A549 (cell line): Measurements from ENCODE around the gene STAT4. TPM values are rescaled to one million over a fixed set of nuclear protein-coding genes. Genes with fewer than 3 reads are reported as not detected.

Experiments
- ATAC-seq, 2 experiments: fragments of 200-7000 bp in 1 of 2; fragments of >200 bp in 1 of 2; cut with Nextera tagmentation in 1 of 2; cut with Tn5 transposase in 1 of 2; 3 replicates each; pipeline versions ENCODE4 v1.8.0 to v1.9.1; 2018 to 2020; ENCODE audit warnings: mild to moderate bottlenecking in 1 of 2, moderate library complexity in 1 of 2
- CTCF ChIA-PET: fragments of 300-600 bp; sonication (Branson Sonifier 250); formaldehyde crosslinking; extraction: SDS; loops from one replicate; lab custom pipeline; 2021; ENCODE audit warnings: antibody characterized with exemption, inconsistent platforms; lab: Yijun Ruan, JAX
- POLR2A ChIA-PET: fragments of 350-600 bp; formaldehyde crosslinking; extraction: SDS; loops from one replicate; lab custom pipeline; 2021; ENCODE audit warnings: antibody characterized with exemption, inconsistent platforms; lab: Yijun Ruan, JAX
- DNase-seq, 2 experiments: peaks; one replicate each; pipeline versions ENCODE4 v3.0.0 to v3.0.0-alpha.2; 2011 to 2016; ENCODE audit warnings: low read depth in 1 of 2, low spot score in 1 of 2
- FAIRE-seq: peaks from 2 replicates; lab custom pipeline; 2011; peaks lifted over from hg19 to GRCh38; lab: Jason Lieb, UNC
- H3K27ac ChIP-seq, 2 experiments: fragments of >200 bp; sonication (Bioruptor Twin); formaldehyde crosslinking; 3 replicates each; pipeline ENCODE4 v1.5.1; 2016 to 2017
- H3K4me1 ChIP-seq: fragments of >200 bp; sonication (Bioruptor Twin); formaldehyde crosslinking; 3 replicates; pipeline ENCODE4 v1.6.1; 2016
- H3K4me2 ChIP-seq: fragments of >200 bp; sonication (Bioruptor Twin); formaldehyde crosslinking; 3 replicates; pipeline ENCODE4 v1.6.1; 2016
- H3K4me3 ChIP-seq: fragments of >200 bp; sonication (Bioruptor Twin); formaldehyde crosslinking; 3 replicates; pipeline ENCODE4 v1.5.1; 2016
- H3K9me3 ChIP-seq: fragments of >200 bp; sonication (Bioruptor Twin); formaldehyde crosslinking; 3 replicates; pipeline ENCODE4 v1.6.1; 2016
- ATOH8 ChIP-seq: fragments of 250-450 bp; sonication (Bioruptor Pico); IDR thresholded peaks from 2 replicates; pipeline ENCODE4 v1.5.0; 2020; ENCODE audit warnings: low read depth, mild to moderate bottlenecking, moderate library complexity
- BCL3 ChIP-seq: fragments of >200 bp; sonication (Bioruptor Twin); formaldehyde crosslinking; IDR thresholded peaks from 3 replicates; pipeline ENCODE4 v1.6.1; 2016
- CBX8 ChIP-seq: fragments of 200-600 bp; sonication (generic); IDR thresholded peaks from 2 replicates; pipeline ENCODE4 v1.6.1; 2016
- CHD2 ChIP-seq: fragments of 150-350 bp; IDR thresholded peaks from 2 replicates; pipeline ENCODE4 v1.6.1; 2014; ENCODE audit warnings: low read length; ENCODE audit not compliant: partially characterized antibody
- CHD4 ChIP-seq: fragments of 200-600 bp; sonication (generic); IDR thresholded peaks from 2 replicates; pipeline ENCODE4 v1.6.1; 2016; ENCODE audit warnings: antibody characterized with exemption, mild to moderate bottlenecking, borderline replicate concordance
- EP300 ChIP-seq, 2 experiments: fragments of >200 bp; sonication (Bioruptor Twin); formaldehyde crosslinking; IDR thresholded peaks; 2 replicates in 1 of 2; 3 replicates in 1 of 2; pipeline ENCODE4 v1.6.1; 2016 to 2017
- ESRRA ChIP-seq: fragments of 150-350 bp; IDR thresholded peaks from 2 replicates; pipeline ENCODE4 v1.6.1; 2014; ENCODE audit warnings: mild to moderate bottlenecking, low read length, borderline replicate concordance
- FOSB ChIP-seq: fragments of 250-450 bp; sonication (Bioruptor Pico); IDR thresholded peaks from 2 replicates; pipeline ENCODE4 v1.5.0; 2020; ENCODE audit warnings: mild to moderate bottlenecking, moderate library complexity
- FOSL2 ChIP-seq, 2 experiments: fragments of 450-650 bp in 1 of 2; fragments of >200 bp in 1 of 2; sonication (Bioruptor Twin) in 1 of 2; formaldehyde crosslinking; IDR thresholded peaks; 2 replicates each; pipeline versions ENCODE4 v1.5.0 to v1.6.1; 2016 to 2020; ENCODE audit warnings: mild to moderate bottlenecking in 1 of 2, moderate library complexity in 1 of 2
- GATA3 ChIP-seq: IDR thresholded peaks from 2 replicates; pipeline ENCODE4 v1.6.1; 2012; ENCODE audit warnings: borderline replicate concordance
- HDAC2 ChIP-seq: fragments of 200-600 bp; sonication (generic); IDR thresholded peaks from 2 replicates; pipeline ENCODE4 v1.6.1; 2016
- HMGXB4 ChIP-seq: fragments of 250-450 bp; sonication (Bioruptor Pico); IDR thresholded peaks from 2 replicates; pipeline ENCODE4 v1.5.0; 2021; ENCODE audit warnings: mild to moderate bottlenecking, moderate library complexity, borderline replicate concordance
- HOXA7 ChIP-seq: fragments of 250-450 bp; sonication (Bioruptor Pico); IDR thresholded peaks from 2 replicates; pipeline ENCODE4 v1.5.0; 2020; ENCODE audit warnings: mild to moderate bottlenecking, moderate library complexity
- HOXB13 ChIP-seq: fragments of 250-450 bp; sonication (Bioruptor Pico); IDR thresholded peaks from 2 replicates; pipeline ENCODE4 v1.5.0; 2020; ENCODE audit warnings: low read depth, mild to moderate bottlenecking, moderate library complexity
- JUN ChIP-seq, 2 experiments: fragments of >200 bp; sonication (Bioruptor Twin); formaldehyde crosslinking; IDR thresholded peaks; 2 replicates in 1 of 2; 3 replicates in 1 of 2; pipeline ENCODE4 v1.6.1; 2016 to 2017
- KDM5A ChIP-seq: fragments of 200-600 bp; sonication (generic); IDR thresholded peaks from 2 replicates; pipeline ENCODE4 v1.6.1; 2016; ENCODE audit warnings: antibody characterized with exemption, mild to moderate bottlenecking
- MYC ChIP-seq: IDR thresholded peaks from 2 replicates; pipeline ENCODE4 v1.6.1; 2012; ENCODE audit warnings: mild to moderate bottlenecking, inconsistent platforms, low read length, improper control_type of control experiment, borderline replicate concordance
- NFE2L2 ChIP-seq: fragments of 150-350 bp; conservative IDR thresholded peaks from 2 replicates; pipeline ENCODE4 v1.6.1; 2014; ENCODE audit warnings: low read length
- NPAS2 ChIP-seq: fragments of 250-450 bp; sonication (Bioruptor Pico); IDR thresholded peaks from 2 replicates; pipeline ENCODE4 v1.8.0; 2022; ENCODE audit warnings: mild to moderate bottlenecking, moderate library complexity, borderline replicate concordance
- NR3C1 ChIP-seq: fragments of >200 bp; sonication (Bioruptor Twin); formaldehyde crosslinking; IDR thresholded peaks from 3 replicates; pipeline ENCODE4 v1.6.1; 2017
- POLR2AphosphoS2 ChIP-seq: conservative IDR thresholded peaks from 2 replicates; pipeline ENCODE4 v1.6.1; 2012; ENCODE audit warnings: low read length, improper control_type of control experiment, inconsistent platforms
- RCOR1 ChIP-seq: fragments of 150-350 bp; IDR thresholded peaks from 2 replicates; pipeline ENCODE4 v1.6.1; 2014; ENCODE audit warnings: antibody characterized with exemption, low read length, low read depth
- SMC3 ChIP-seq: fragments of >200 bp; sonication (Bioruptor Twin); formaldehyde crosslinking; IDR thresholded peaks from 3 replicates; pipeline ENCODE4 v1.6.1; 2018; ENCODE audit warnings: inconsistent platforms
- SREBF2 ChIP-seq: fragments of 450-650 bp; IDR thresholded peaks from 2 replicates; pipeline ENCODE4 v1.6.1; 2014; ENCODE audit warnings: mild to moderate bottlenecking, moderate library complexity
- TP53 ChIP-seq: fragments of 250-450 bp; sonication (Bioruptor Pico); IDR thresholded peaks from 2 replicates; pipeline ENCODE4 v1.5.0; 2021; ENCODE audit warnings: mild to moderate bottlenecking, moderate library complexity
- ZC3H11A ChIP-seq: fragments of 450-650 bp; IDR thresholded peaks from 2 replicates; pipeline ENCODE4 v1.6.1; 2014; ENCODE audit warnings: antibody characterized with exemption, mild to moderate bottlenecking
- ZNF302 ChIP-seq: fragments of 250-450 bp; sonication (Bioruptor Pico); IDR thresholded peaks from 2 replicates; pipeline ENCODE4 v1.9.0; 2021; ENCODE audit warnings: inconsistent platforms, mild to moderate bottlenecking, moderate library complexity
- WGBS: methylation state at CpG from one replicate; pipeline ENCODE4 v1.1.6; 2017; ENCODE audit errors: missing lambda C conversion rate; 5-methylcytosine and 5-hydroxymethylcytosine counted together
- polyA plus RNA-seq, 4 experiments: library from polyadenylated mRNA; depleted of rRNA in 3 of 4; stranded (reverse); fragments of >200 nt; fragmentation: RNase III in 1 of 4; extraction: RNeasy Plus Mini Kit Qiagen cat#74134 plus additional on column Dnase treatment in 1 of 4; gene quantifications; 2 replicates in 3 of 4; 3 replicates in 1 of 4; pipeline ENCODE4 v1.2.3, GENCODE V29; 2011 to 2017
- TF ChIP-seq, protein P1 (sequence below): IDR thresholded peaks from 2 replicates; pipeline ENCODE4 v1.6.1; 2012; ENCODE audit warnings: low read depth, borderline replicate concordance
- TF ChIP-seq, protein P2 (sequence below): IDR thresholded peaks from 2 replicates; pipeline ENCODE4 v1.6.1; 2012
- TF ChIP-seq, protein P3 (sequence below): fragments of >200 bp; sonication (Bioruptor Twin); formaldehyde crosslinking; IDR thresholded peaks from 3 replicates; pipeline ENCODE4 v1.5.1; 2016
- TF ChIP-seq, protein P4 (sequence below): IDR thresholded peaks from 2 replicates; pipeline ENCODE4 v1.6.1; 2012
- TF ChIP-seq, protein P5 (sequence below): fragments of 450-650 bp; IDR thresholded peaks from 2 replicates; pipeline ENCODE4 v1.6.1; 2014; ENCODE audit warnings: antibody characterized with exemption

Gene STAT4
- polyA plus RNA-seq, 2 of the 4 experiments (the other 2 are of a cell fraction), result 11.6 to 34.4 TPM

- ChIA-PET POLR2A (interaction anchor here (0.5 to 4.1 kb wide), 5 partner anchors 8 to 497 kb away, joined by 3 to 25 read pairs (median 4); no protein-coding TSS in a partner anchor), CTCF (interaction anchor here (1.1 to 2.2 kb wide), 3 partner anchors 16 to 487 kb away, joined by 3 to 7 read pairs (median 5); no protein-coding TSS in a partner anchor)
- ATAC-seq (peak; percentile 94 to 96), DNase-seq (peak; percentile 90 to 94), FAIRE-seq (no peak)
- H3K4me3 ChIP-seq, result peak within 1 kb of the TSS; percentile 82
- peak within 1 kb of the TSS; percentile 96 for H3K4me2 ChIP-seq
- H3K4me1 ChIP-seq, result peaks cover 54% of the 10 kb centered on the region
- WGBS, result 1% methylated on average over 32 of the region's 68 CpGs
- peak within 1 kb of the TSS; percentile 85 to 91 for H3K27ac ChIP-seq
- no peaks in the 10 kb centered on the region for H3K9me3 ChIP-seq
- TF ChIP-seq BCL3 (peak; percentile 94), ATOH8 (CRISPR knock-in tag) (no peak), NFE2L2 (0 out of 2 replicates have a peak, but pooled peaks have one; percentile 18), HOXA7 (CRISPR knock-in tag) (no peak), SMC3 (peak; percentile 34; the same call in 1 of the 3 replicates), GATA3 (peak; percentile 53; the same call in 1 of the 2 replicates), JUN (IDR thresholded peaks at IDR 0.05) (peak; percentile 84 to 94; a peak in 4 of 5 replicates), MYC (peak; percentile 59; the same call in 1 of the 2 replicates), NPAS2 (CRISPR knock-in tag) (peak; percentile 59; the same call in 1 of the 2 replicates), HMGXB4 (no peak), CBX8 (no peak), POLR2AphosphoS2 (no peak), HOXB13 (no peak), ZNF302 (CRISPR knock-in tag) (no peak), ESRRA (no peak), KDM5A (peak; percentile 73), NR3C1 (no peak), FOSB (CRISPR knock-in tag) (no peak), ZC3H11A (no peak), CHD2 (no peak), EP300 (IDR thresholded peaks at IDR 0.05) (0 out of 5 replicates have a peak, but pooled peaks of 1 of the 2 experiments have one; percentile 17), SREBF2 (no peak), RCOR1 (no peak), FOSL2 (IDR thresholded peaks at IDR 0.05) (no peak), FOSL2 (CRISPR knock-in tag; IDR thresholded peaks at IDR 0.05) (no peak; the same call in none of the 2 replicates), CHD4 (no peak), HDAC2 (no peak), TP53 (CRISPR knock-in tag) (no peak)
- TF ChIP-seq, protein P1, sequence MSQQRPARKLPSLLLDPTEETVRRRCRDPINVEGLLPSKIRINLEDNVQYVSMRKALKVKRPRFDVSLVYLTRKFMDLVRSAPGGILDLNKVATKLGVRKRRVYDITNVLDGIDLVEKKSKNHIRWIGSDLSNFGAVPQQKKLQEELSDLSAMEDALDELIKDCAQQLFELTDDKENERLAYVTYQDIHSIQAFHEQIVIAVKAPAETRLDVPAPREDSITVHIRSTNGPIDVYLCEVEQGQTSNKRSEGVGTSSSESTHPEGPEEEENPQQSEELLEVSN, result peak; percentile 88
- TF ChIP-seq, protein P2, sequence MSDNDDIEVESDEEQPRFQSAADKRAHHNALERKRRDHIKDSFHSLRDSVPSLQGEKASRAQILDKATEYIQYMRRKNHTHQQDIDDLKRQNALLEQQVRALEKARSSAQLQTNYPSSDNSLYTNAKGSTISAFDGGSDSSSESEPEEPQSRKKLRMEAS, result peak; percentile 95
- TF ChIP-seq, protein P3, sequence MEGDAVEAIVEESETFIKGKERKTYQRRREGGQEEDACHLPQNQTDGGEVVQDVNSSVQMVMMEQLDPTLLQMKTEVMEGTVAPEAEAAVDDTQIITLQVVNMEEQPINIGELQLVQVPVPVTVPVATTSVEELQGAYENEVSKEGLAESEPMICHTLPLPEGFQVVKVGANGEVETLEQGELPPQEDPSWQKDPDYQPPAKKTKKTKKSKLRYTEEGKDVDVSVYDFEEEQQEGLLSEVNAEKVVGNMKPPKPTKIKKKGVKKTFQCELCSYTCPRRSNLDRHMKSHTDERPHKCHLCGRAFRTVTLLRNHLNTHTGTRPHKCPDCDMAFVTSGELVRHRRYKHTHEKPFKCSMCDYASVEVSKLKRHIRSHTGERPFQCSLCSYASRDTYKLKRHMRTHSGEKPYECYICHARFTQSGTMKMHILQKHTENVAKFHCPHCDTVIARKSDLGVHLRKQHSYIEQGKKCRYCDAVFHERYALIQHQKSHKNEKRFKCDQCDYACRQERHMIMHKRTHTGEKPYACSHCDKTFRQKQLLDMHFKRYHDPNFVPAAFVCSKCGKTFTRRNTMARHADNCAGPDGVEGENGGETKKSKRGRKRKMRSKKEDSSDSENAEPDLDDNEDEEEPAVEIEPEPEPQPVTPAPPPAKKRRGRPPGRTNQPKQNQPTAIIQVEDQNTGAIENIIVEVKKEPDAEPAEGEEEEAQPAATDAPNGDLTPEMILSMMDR, result no peak
- TF ChIP-seq, protein P4, sequence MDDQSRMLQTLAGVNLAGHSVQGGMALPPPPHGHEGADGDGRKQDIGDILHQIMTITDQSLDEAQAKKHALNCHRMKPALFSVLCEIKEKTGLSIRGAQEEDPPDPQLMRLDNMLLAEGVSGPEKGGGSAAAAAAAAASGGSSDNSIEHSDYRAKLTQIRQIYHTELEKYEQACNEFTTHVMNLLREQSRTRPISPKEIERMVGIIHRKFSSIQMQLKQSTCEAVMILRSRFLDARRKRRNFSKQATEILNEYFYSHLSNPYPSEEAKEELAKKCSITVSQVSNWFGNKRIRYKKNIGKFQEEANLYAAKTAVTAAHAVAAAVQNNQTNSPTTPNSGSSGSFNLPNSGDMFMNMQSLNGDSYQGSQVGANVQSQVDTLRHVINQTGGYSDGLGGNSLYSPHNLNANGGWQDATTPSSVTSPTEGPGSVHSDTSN, result no peak
- TF ChIP-seq, protein P5, sequence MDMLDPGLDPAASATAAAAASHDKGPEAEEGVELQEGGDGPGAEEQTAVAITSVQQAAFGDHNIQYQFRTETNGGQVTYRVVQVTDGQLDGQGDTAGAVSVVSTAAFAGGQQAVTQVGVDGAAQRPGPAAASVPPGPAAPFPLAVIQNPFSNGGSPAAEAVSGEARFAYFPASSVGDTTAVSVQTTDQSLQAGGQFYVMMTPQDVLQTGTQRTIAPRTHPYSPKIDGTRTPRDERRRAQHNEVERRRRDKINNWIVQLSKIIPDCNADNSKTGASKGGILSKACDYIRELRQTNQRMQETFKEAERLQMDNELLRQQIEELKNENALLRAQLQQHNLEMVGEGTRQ, result no peak
Observed at GRCh38 chr2:191013932-191014652, 136.7 kb downstream of the STAT4 start, which contains the start of gene STAT1. Gene STAT1, minus strand, starts transcription at chr2:191014171. Its CDS starts 4,168 bp downstream, at chr2:191010003.
